Measurements from ENCODE around the gene SYNE1.
A peak's percentile ranks its signal among the peaks of the same experiment; 100 is the strongest.

The SYNE1 gene

GRCh38 chr6:152232501-152233151 lies 404.5 kb downstream of the SYNE1 start:
- no peak for DNase-seq

GRCh38 chr6:152229330-152229729 lies 407.8 kb downstream of the SYNE1 start:
- DNase-seq = no peak

GRCh38 chr6:152226119-152226518 lies 411.0 kb downstream of the SYNE1 start:
- no peak for DNase-seq

- no peak for DNase-seq
Measured at GRCh38 chr6:152225241-152225934, 411.8 kb downstream of the SYNE1 start.

GRCh38 chr6:152223636-152224035 lies 413.5 kb downstream of the SYNE1 start:
- DNase-seq = no peak

GRCh38 chr6:152221806-152222628 lies 415.1 kb downstream of the SYNE1 start:
- DNase-seq = no peak

GRCh38 chr6:152220786-152221185 lies 416.4 kb downstream of the SYNE1 start:
- no peak for DNase-seq

GRCh38 chr6:152218887-152219286 lies 418.3 kb downstream of the SYNE1 start:
- DNase-seq = no peak

- no peak for DNase-seq
Measured at GRCh38 chr6:152212437-152212836, 424.7 kb downstream of the SYNE1 start.

GRCh38 chr6:152209211-152209610 lies 428.0 kb downstream of the SYNE1 start:
- no peak for DNase-seq

GRCh38 chr6:152207915-152208714 lies 429.0 kb downstream of the SYNE1 start:
- no peak for DNase-seq

- peak; percentile 29 to 66 (median 54) for DNase-seq
Measured at GRCh38 chr6:152206072-152206818, 430.9 kb downstream of the SYNE1 start.

- no peak for DNase-seq
Measured at GRCh38 chr6:152204591-152204990, 432.6 kb downstream of the SYNE1 start.

- DNase-seq = no peak
Measured at GRCh38 chr6:152201120-152201519, 436.0 kb downstream of the SYNE1 start.

GRCh38 chr6:152195896-152196295 lies 441.3 kb downstream of the SYNE1 start:
- DNase-seq = no peak

GRCh38 chr6:152189736-152190135 lies 447.4 kb downstream of the SYNE1 start:
- DNase-seq = no peak

- no peak for DNase-seq
Measured at GRCh38 chr6:152188011-152188410, 449.2 kb downstream of the SYNE1 start.

- DNase-seq = no peak
Measured at GRCh38 chr6:152186840-152187239, 450.3 kb downstream of the SYNE1 start.

GRCh38 chr6:152184917-152185574 lies 452.1 kb downstream of the SYNE1 start:
- DNase-seq = no peak

- DNase-seq = no peak
Measured at GRCh38 chr6:152184573-152184916, 452.6 kb downstream of the SYNE1 start.

- no peak for DNase-seq
Measured at GRCh38 chr6:152180601-152181000, 456.6 kb downstream of the SYNE1 start.

- DNase-seq = no peak
Measured at GRCh38 chr6:152176268-152176667, 460.9 kb downstream of the SYNE1 start.
